H7 (cell line): ENCODE data around the gene EPHA1. TPM values are rescaled to one million over a fixed set of nuclear protein-coding genes. Genes with fewer than 3 reads are reported as not detected.

Experiments
- DNase-seq: peaks from one replicate; pipeline ENCODE4 v3.0.0; 2012
- H3K27me3 ChIP-seq: 2 replicates; pipeline ENCODE4 v1.6.0; 2011; ENCODE audit warnings: mild to moderate bottlenecking, low read length; ENCODE audit not compliant: control insufficient read depth, insufficient read depth
- H3K36me3 ChIP-seq: replicated peaks from 2 replicates; pipeline ENCODE4 v1.5.1; 2011; ENCODE audit warnings: low read length; ENCODE audit not compliant: control insufficient read depth, insufficient read depth
- H3K4me3 ChIP-seq: 2 replicates; pipeline ENCODE4 v1.5.1; 2011; ENCODE audit warnings: low read depth, mild to moderate bottlenecking, control low read depth, low read length, moderate library complexity; ENCODE audit not compliant: insufficient read depth
- total RNA-seq: library from RNA; depleted of rRNA; stranded (reverse); fragments of >200 nt; shearing (Covaris generic); gene quantifications from 2 replicates; pipeline ENCODE4 v1.2.3, GENCODE V29; 2014; rRNA removed

The EPHA1 gene
- total RNA-seq, 1 experiment from 2014 or later, result 176 TPM

GRCh38 chr7:143352531-143353002, 56.1 kb downstream of the EPHA1 start:
- DNase-seq, result no peak
- Histone ChIP-seq H3K27me3 (no peaks in the 10 kb centered on the region; the same call in 1 of the 2 replicates), H3K4me3 (no peak overlapping the region), H3K36me3 (peaks cover 6% of the 10 kb centered on the region)

GRCh38 chr7:143351574-143351973, 57.1 kb downstream of the EPHA1 start:
- Histone ChIP-seq H3K36me3 (peaks cover 6% of the 10 kb centered on the region), H3K4me3 (no peak overlapping the region)

GRCh38 chr7:143351060-143351459, 57.6 kb downstream of the EPHA1 start:
- H3K27me3 ChIP-seq, result peaks cover 5% of the 10 kb centered on the region; the same call in 1 of the 2 replicates
- H3K4me3 ChIP-seq, result no peak overlapping the region
- H3K36me3 ChIP-seq, result peaks cover 2% of the 10 kb centered on the region
- no peak for DNase-seq

More at GRCh38 chr7:143351574-143351973, 57.1 kb downstream of the EPHA1 start:
- peaks cover 1% of the 10 kb centered on the region; the same call in 1 of the 2 replicates for H3K27me3 ChIP-seq
- no peak for DNase-seq

GRCh38 chr7:143347950-143348349, 60.7 kb downstream of the EPHA1 start:
- DNase-seq, result no peak
- H3K36me3 ChIP-seq, result no peaks in the 10 kb centered on the region
- peaks cover 11% of the 10 kb centered on the region; the same call in 1 of the 2 replicates for H3K27me3 ChIP-seq
- H3K4me3 ChIP-seq, result no peak overlapping the region

- H3K36me3 ChIP-seq, result no peaks in the 10 kb centered on the region
- H3K4me3 ChIP-seq, result no peak overlapping the region
- no peak for DNase-seq
- H3K27me3 ChIP-seq, result peaks cover 11% of the 10 kb centered on the region; the same call in 1 of the 2 replicates
These were observed 62.6 kb downstream of the EPHA1 start for GRCh38 chr7:143346018-143346417.

- Histone ChIP-seq H3K27me3 (peaks cover 11% of the 10 kb centered on the region; the same call in 1 of the 2 replicates), H3K4me3 (peak overlapping the region; percentile 28)
These were observed 63.2 kb downstream of the EPHA1 start for GRCh38 chr7:143345428-143345900.

GRCh38 chr7:143343596-143343995, 65.1 kb downstream of the EPHA1 start:
- peaks cover 11% of the 10 kb centered on the region; the same call in 1 of the 2 replicates for H3K27me3 ChIP-seq
- no peaks in the 10 kb centered on the region for H3K36me3 ChIP-seq
- H3K4me3 ChIP-seq, result no peak overlapping the region
- DNase-seq, result no peak

More at GRCh38 chr7:143345428-143345900, 63.2 kb downstream of the EPHA1 start:
- no peaks in the 10 kb centered on the region for H3K36me3 ChIP-seq
- peak; percentile 91 for DNase-seq

GRCh38 chr7:143341842-143342241, 66.8 kb downstream of the EPHA1 start:
- no peak for DNase-seq
- Histone ChIP-seq H3K36me3 (no peaks in the 10 kb centered on the region), H3K27me3 (peaks cover 11% of the 10 kb centered on the region; the same call in 1 of the 2 replicates), H3K4me3 (no peak overlapping the region)

Other genes with a start within 250 kb of the EPHA1 start
- gene TAS2R39, start 225.4 kb downstream of the EPHA1 start, total RNA-seq, result not detected in 2 replicates
- not detected in 2 replicates for gene TAS2R40, start 186.8 kb downstream of the EPHA1 start, total RNA-seq
- gene GSTK1, start 145.4 kb downstream of the EPHA1 start, total RNA-seq, result 51.8 and 51.9 TPM in 2 replicates
- 1.2 and 2.5 TPM in 2 replicates for gene TMEM139, start 123.9 kb downstream of the EPHA1 start, total RNA-seq
- gene CASP2, start 120.5 kb downstream of the EPHA1 start, total RNA-seq, result 12.2 and 13.1 TPM in 2 replicates
- gene CLCN1, start 92.7 kb downstream of the EPHA1 start, total RNA-seq, result 0.11 and 0.21 TPM in 2 replicates
- gene FAM131B, start 46.1 kb downstream of the EPHA1 start, total RNA-seq, result 11.9 and 16.9 TPM in 2 replicates
- gene ZYX, start 27.5 kb downstream of the EPHA1 start, total RNA-seq, result 84.6 and 97.1 TPM in 2 replicates
- gene TAS2R60, start 34.6 kb upstream of the EPHA1 start, total RNA-seq, result not detected in 2 replicates
- 0.10 TPM in 1 of 2 replicates, not detected in the other for gene TAS2R41, start 69.0 kb upstream of the EPHA1 start, total RNA-seq
- gene CTAGE15, start 162.9 kb upstream of the EPHA1 start, total RNA-seq, result 0.28 and 1.7 TPM in 2 replicates
- 0.07 and 0.10 TPM in 2 replicates for gene TCAF2, start 212.1 kb upstream of the EPHA1 start, total RNA-seq